ENCODE measurements around the gene PFDN6. TPM values are rescaled to one million over a fixed set of nuclear protein-coding genes. Genes with fewer than 3 reads are reported as not detected.
A peak's percentile ranks its signal among the peaks of the same experiment; 100 is the strongest.
"Not testable (repeated sequence)": the region's sequence is repeated elsewhere in the genome, so short reads cannot be mapped to it uniquely, and the experiment has no call there.

Gene PFDN6
- total RNA-seq, 1 donor from 2014 or later: 52.9 TPM

GRCh38 chr6:33254591-33254990 is 34.8 kb upstream of the PFDN6 start:
- H3K9me3 Mint-ChIP-seq: no peaks in the 10 kb centered on the region
- TF ChIP-seq CTCF (conservative IDR thresholded peaks at IDR 0.05): no peak
- no peak overlapping the region for H3K27ac Mint-ChIP-seq
- H3K27me3 Mint-ChIP-seq: no peaks in the 10 kb centered on the region
- peaks cover 21% of the 10 kb centered on the region for H3K4me1 Mint-ChIP-seq (ENCODE audit: unreplicated experiment)
- no peak for DNase-seq (ENCODE audit: extremely low spot score, unreplicated experiment)
- no peak overlapping the region for H3K4me3 Mint-ChIP-seq
- H3K36me3 Mint-ChIP-seq: peaks cover 19% of the 10 kb centered on the region

GRCh38 chr6:33259032-33259431 is 30.4 kb upstream of the PFDN6 start:
- no peak for TF ChIP-seq CTCF (conservative IDR thresholded peaks at IDR 0.05)
- peaks cover 18% of the 10 kb centered on the region for H3K36me3 Mint-ChIP-seq
- H3K27ac Mint-ChIP-seq: no peak overlapping the region
- H3K4me1 Mint-ChIP-seq (ENCODE audit: unreplicated experiment): no peaks in the 10 kb centered on the region
- H3K27me3 Mint-ChIP-seq: no peaks in the 10 kb centered on the region
- no peak for DNase-seq (ENCODE audit: extremely low spot score, unreplicated experiment)
- no peaks in the 10 kb centered on the region for H3K9me3 Mint-ChIP-seq
- no peak overlapping the region for H3K4me3 Mint-ChIP-seq

- H3K27ac Mint-ChIP-seq; H3K9me3 Mint-ChIP-seq; H3K27me3 Mint-ChIP-seq; DNase-seq (ENCODE audit: extremely low spot score, unreplicated experiment); H3K4me3 Mint-ChIP-seq; H3K4me1 Mint-ChIP-seq (ENCODE audit: unreplicated experiment): not testable (repeated sequence)
- peaks cover 21% of the 10 kb centered on the region for H3K36me3 Mint-ChIP-seq
Measured at GRCh38 chr6:33262490-33262889, 26.9 kb upstream of the PFDN6 start.

- H3K4me3 Mint-ChIP-seq: no peak overlapping the region
- H3K36me3 Mint-ChIP-seq: peaks cover 26% of the 10 kb centered on the region
- H3K27me3 Mint-ChIP-seq: no peaks in the 10 kb centered on the region
- H3K4me1 Mint-ChIP-seq (ENCODE audit: unreplicated experiment): no peaks in the 10 kb centered on the region
- H3K9me3 Mint-ChIP-seq: no peaks in the 10 kb centered on the region
- no peak overlapping the region for H3K27ac Mint-ChIP-seq
- TF ChIP-seq CTCF (conservative IDR thresholded peaks at IDR 0.05): no peak
- DNase-seq (ENCODE audit: extremely low spot score, unreplicated experiment): no peak
Measured at GRCh38 chr6:33264015-33264414, 25.4 kb upstream of the PFDN6 start.

GRCh38 chr6:33271117-33271467 is 18.3 kb upstream of the PFDN6 start:
- Mint-ChIP-seq H3K27ac (peak overlapping the region; percentile 100), H3K4me1 (ENCODE audit: unreplicated experiment) (peaks cover 40% of the 10 kb centered on the region), H3K9me3 (no peaks in the 10 kb centered on the region), H3K27me3 (no peaks in the 10 kb centered on the region), H3K36me3 (peaks cover 38% of the 10 kb centered on the region), H3K4me3 (peak overlapping the region; percentile 98)
- peak; percentile 41 for TF ChIP-seq CTCF (conservative IDR thresholded peaks at IDR 0.05)
- no peak for DNase-seq (ENCODE audit: extremely low spot score, unreplicated experiment)

- Mint-ChIP-seq H3K27ac (peak within 1 kb of the TSS; percentile 100), H3K9me3 (no peaks in the 10 kb centered on the region), H3K4me1 (ENCODE audit: unreplicated experiment) (peaks cover 45% of the 10 kb centered on the region), H3K36me3 (peaks cover 39% of the 10 kb centered on the region), H3K4me3 (peak within 1 kb of the TSS; percentile 98), H3K27me3 (no peaks in the 10 kb centered on the region)
- TF ChIP-seq CTCF (conservative IDR thresholded peaks at IDR 0.05): no peak
- DNase-seq (ENCODE audit: extremely low spot score, unreplicated experiment): peak; percentile 87
Measured at GRCh38 chr6:33271468-33272274, 17.7 kb upstream of the PFDN6 start, which contains the start of the genes RPS18 and VPS52. Gene RPS18, plus strand, starts transcription at chr6:33272075. Its CDS starts 45 bp downstream, at chr6:33272120. Gene VPS52, minus strand, starts transcription at chr6:33271876. Its CDS starts 201 bp downstream, at chr6:33271675.

Measured in type B pancreatic cell (in vitro differentiated cells).